Rectal smooth muscle tissue (tissue), 1 donor: ENCODE measurements around the gene SRXN1.

Experiments used
- H3K27ac ChIP-seq: one replicate; pipeline ENCODE4 v1.7.0; 2013; ENCODE audit warnings: low read depth, low read length, inconsistent platforms
- H3K27me3 ChIP-seq: one replicate; pipeline ENCODE4 v1.7.0; 2013; ENCODE audit warnings: low read length; ENCODE audit not compliant: control insufficient read depth, insufficient read depth
- H3K36me3 ChIP-seq: one replicate; pipeline ENCODE4 v1.7.0; 2013; ENCODE audit warnings: low read length; ENCODE audit not compliant: control insufficient read depth, insufficient read depth
- H3K4me1 ChIP-seq: one replicate; pipeline ENCODE4 v1.7.0; 2013; ENCODE audit warnings: low read length; ENCODE audit not compliant: control insufficient read depth, insufficient read depth
- H3K4me3 ChIP-seq: one replicate; pipeline ENCODE4 v1.7.0; 2013; ENCODE audit warnings: low read length
- H3K9ac ChIP-seq: one replicate; pipeline ENCODE4 v1.7.0; 2013; ENCODE audit warnings: low read length

Gene SRXN1

DNA sequence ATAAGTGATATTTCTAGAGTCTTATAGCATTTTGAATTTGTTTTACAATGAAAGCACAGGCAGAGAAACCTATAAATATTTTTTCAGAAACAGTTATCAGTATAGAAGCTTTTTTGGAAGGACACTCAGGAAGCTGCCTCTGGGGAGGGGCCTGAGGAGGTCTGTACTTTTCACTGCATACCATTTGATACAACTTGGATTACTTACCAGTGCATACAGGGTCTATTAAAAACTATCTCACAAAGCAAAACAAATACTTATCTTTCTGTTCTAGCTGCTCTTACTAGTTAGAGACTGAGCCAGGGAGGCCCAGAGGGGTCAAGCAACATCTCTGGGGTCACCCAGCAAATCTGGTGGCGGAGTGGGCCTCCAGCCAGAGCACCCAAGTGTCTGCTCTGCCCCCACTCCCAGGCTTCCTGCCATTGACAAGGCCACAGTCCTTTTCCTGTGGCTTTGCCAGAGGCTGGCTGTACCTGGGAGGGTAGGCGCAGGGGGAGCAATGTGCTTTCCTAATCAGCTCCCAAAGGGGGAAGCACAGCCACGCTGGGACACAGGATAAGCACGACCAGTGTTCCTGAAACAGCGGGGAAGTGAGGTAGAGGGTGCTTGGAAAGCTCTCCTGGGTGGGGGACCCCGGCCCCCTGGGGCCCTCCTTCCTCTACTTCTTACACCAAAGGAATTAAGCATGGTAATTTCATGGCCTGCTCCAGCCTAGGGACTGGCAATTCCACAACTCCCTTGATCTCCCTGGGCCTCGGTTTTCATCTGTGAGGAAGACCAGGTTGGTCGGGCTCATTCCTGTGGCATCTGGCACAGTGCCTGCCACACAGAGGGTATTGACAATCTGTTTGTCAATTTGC is 50.7 kb downstream of the SRXN1 start:
- Histone ChIP-seq H3K4me1 (no peaks in the 10 kb centered on the region), H3K9ac (no peak overlapping the region), H3K4me3 (no peak overlapping the region), H3K27me3 (no peaks in the 10 kb centered on the region), H3K27ac (no peak overlapping the region), H3K36me3 (no peaks in the 10 kb centered on the region)

DNA sequence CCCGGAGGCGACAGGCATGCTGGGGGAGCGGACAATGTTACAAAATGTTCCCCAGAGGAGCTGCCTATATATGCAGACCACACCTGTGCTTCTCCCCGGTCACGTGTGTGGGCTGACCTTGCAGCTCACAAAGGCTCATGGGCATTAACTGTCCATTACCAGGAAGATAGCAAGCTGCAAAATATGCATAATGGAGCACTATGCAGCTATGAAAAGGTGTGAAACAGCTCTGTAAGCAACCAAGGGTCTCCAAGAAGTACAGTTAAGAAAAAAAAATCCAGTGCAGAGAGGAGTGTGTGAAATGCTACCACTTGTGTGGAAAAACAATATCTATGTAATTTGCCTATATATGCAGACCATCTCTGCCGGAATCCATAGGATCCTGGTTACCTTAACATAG is 52.3 kb downstream of the SRXN1 start:
- H3K4me1 ChIP-seq: no peaks in the 10 kb centered on the region
- no peak overlapping the region for H3K9ac ChIP-seq
- no peaks in the 10 kb centered on the region for H3K36me3 ChIP-seq
- H3K4me3 ChIP-seq: no peak overlapping the region
- H3K27me3 ChIP-seq: no peaks in the 10 kb centered on the region
- no peak overlapping the region for H3K27ac ChIP-seq

DNA sequence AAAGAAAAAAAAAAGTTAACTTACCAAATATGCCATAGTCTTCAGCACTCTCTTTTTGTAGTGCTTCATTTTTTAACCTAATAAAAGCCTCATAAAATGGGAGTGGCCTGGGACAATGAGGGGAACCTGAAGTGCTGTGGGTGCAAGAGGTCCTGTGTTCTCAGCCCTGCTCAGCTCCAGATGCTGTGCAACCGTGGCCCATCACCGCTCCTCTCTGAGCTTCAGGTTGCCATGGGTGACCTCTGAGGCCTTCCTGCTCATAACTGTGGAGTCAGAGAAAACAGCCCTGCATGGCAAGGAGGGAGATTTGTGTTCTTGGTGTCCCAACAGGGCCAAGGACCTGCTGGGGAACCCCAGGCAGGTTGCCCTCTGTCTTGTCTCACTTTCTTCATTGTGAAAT is 52.9 kb downstream of the SRXN1 start:
- no peak overlapping the region for H3K27ac ChIP-seq
- H3K36me3 ChIP-seq: no peaks in the 10 kb centered on the region
- H3K4me1 ChIP-seq: no peaks in the 10 kb centered on the region

DNA sequence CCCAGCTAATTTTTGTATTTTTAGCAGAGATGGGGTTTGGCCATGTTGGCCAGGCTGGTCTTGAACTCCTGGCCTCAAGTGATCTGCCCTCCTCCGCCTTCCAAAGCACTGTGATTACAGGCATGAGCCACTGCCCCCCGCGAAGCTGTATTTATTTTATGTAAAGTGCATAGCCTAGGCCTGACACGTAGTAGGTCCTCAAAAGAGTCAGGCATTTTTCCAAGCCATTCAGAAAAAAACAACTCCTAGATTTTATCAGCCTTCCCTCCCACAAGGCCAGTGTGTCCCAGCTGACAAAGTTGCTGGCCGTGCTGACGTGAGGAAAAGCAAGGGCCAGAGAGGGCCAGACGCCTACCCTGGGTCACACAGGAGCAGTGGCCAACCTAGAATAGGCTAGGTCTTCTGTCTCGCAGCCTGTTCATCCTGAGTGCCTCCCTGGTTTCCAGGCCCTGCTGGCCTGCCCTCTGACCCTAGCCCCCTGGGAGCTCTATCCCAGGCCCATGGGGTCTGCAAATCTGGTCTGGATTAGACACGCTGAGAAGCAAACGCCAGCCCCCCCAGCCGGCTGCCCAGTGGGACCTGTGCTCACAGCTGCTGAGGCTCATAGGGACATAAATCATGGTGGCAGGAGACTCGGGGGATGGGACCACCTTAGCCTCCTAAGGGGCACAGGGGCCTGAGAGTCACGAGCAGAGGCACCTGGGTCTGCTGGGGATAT is 54.7 kb downstream of the SRXN1 start:
- Histone ChIP-seq H3K27ac (no peak overlapping the region), H3K36me3 (no peaks in the 10 kb centered on the region), H3K4me3 (no peak overlapping the region), H3K27me3 (no peaks in the 10 kb centered on the region), H3K9ac (no peak overlapping the region), H3K4me1 (no peaks in the 10 kb centered on the region)

More for the DNA sequence above, 52.9 kb downstream of the SRXN1 start:
- Histone ChIP-seq H3K4me3 (no peak overlapping the region), H3K9ac (no peak overlapping the region), H3K27me3 (no peaks in the 10 kb centered on the region)

DNA sequence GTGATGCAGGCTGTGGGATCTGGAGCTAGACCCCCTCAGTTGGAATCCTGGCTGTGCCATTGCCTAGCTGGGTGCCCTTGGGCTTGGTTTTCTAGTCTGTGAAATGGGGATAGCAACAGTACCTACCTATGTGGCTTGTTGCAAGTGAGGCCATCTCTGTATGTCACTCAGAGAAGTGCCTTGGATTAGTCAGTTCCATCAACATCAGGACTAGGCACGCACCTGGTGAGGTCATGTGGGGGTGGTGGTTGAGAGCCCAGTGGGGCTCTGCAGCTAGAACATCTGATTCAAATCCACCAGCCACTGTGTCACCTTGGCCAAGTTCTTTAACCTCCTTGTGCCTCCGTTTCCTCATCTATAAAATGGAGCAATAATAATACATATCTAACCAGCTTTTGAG is 55.4 kb downstream of the SRXN1 start:
- no peaks in the 10 kb centered on the region for H3K27me3 ChIP-seq
- H3K36me3 ChIP-seq: no peaks in the 10 kb centered on the region
- H3K4me1 ChIP-seq: no peaks in the 10 kb centered on the region
- no peak overlapping the region for H3K4me3 ChIP-seq
- no peak overlapping the region for H3K27ac ChIP-seq
- no peak overlapping the region for H3K9ac ChIP-seq
